ENCODE results near the gene TMEM59L. TPM values are rescaled to one million over a fixed set of nuclear protein-coding genes. Genes with fewer than 3 reads are reported as not detected.

The TMEM59L gene
- total RNA-seq, 1 donor from 2014 or later, result 5.6 TPM

DNA sequence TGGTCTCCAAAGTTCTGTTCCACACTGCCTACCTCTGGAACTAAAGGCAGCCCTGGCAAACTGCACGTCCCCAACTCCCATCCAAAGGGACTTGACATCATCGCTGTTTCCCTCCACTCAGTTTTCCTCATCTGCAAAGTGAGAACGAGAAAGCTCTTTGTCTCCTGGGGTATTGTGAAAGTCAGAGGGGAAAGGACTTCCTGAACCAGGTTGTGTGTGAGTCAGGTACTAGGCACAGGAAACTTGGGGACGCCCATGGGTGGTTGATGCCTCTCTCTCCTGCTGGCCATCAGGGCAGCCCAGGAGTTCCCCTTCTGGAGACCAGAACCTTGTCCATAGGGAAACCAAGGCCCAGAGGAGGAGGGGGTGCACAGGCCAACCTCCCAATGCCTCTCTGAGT, 10.8 kb upstream of the TMEM59L start:
- no peak for TF ChIP-seq EZH2 (IDR thresholded peaks at IDR 0.05; ENCODE audit: insufficient read depth, low read length)
- TF ChIP-seq, protein P1, sequence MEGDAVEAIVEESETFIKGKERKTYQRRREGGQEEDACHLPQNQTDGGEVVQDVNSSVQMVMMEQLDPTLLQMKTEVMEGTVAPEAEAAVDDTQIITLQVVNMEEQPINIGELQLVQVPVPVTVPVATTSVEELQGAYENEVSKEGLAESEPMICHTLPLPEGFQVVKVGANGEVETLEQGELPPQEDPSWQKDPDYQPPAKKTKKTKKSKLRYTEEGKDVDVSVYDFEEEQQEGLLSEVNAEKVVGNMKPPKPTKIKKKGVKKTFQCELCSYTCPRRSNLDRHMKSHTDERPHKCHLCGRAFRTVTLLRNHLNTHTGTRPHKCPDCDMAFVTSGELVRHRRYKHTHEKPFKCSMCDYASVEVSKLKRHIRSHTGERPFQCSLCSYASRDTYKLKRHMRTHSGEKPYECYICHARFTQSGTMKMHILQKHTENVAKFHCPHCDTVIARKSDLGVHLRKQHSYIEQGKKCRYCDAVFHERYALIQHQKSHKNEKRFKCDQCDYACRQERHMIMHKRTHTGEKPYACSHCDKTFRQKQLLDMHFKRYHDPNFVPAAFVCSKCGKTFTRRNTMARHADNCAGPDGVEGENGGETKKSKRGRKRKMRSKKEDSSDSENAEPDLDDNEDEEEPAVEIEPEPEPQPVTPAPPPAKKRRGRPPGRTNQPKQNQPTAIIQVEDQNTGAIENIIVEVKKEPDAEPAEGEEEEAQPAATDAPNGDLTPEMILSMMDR (IDR thresholded peaks at IDR 0.05; ENCODE audit: insufficient read depth, low read depth, low read length), result no peak
- Mint-ChIP-seq H3K9me3 (ENCODE audit: unreplicated experiment) (no peaks in the 10 kb centered on the region), H3K4me3 (ENCODE audit: unreplicated experiment) (peak overlapping the region; percentile 45), H3K27me3 (ENCODE audit: low read depth, unreplicated experiment) (peaks cover 46% of the 10 kb centered on the region), H3K27ac (ENCODE audit: unreplicated experiment) (no peak overlapping the region), H3K4me1 (ENCODE audit: low read depth, unreplicated experiment) (peaks cover 5% of the 10 kb centered on the region), H3K36me3 (ENCODE audit: low read depth, unreplicated experiment) (peaks cover 3% of the 10 kb centered on the region)
- Histone ChIP-seq H4K20me1 (ENCODE audit: insufficient read depth, low read length) (no peaks in the 10 kb centered on the region), H2AFZ (ENCODE audit: low read depth, low read length) (no peak overlapping the region), H3K4me3 (ENCODE audit: insufficient read depth, low read depth, low read length) (no peak overlapping the region), H3K9me3 (ENCODE audit: insufficient read depth, low read depth, low read length) (no peaks in the 10 kb centered on the region), H3K9ac (ENCODE audit: low read length) (no peak overlapping the region), H3K27me3 (ENCODE audit: insufficient read depth, low read length) (peaks cover 15% of the 10 kb centered on the region), H3K4me1 (ENCODE audit: insufficient read depth, low read length) (no peaks in the 10 kb centered on the region), H3K27ac (ENCODE audit: low read depth, low read length) (no peak overlapping the region), H3K36me3 (ENCODE audit: insufficient read depth, low read length) (no peaks in the 10 kb centered on the region), H3K79me2 (ENCODE audit: insufficient read depth, low read length) (no peaks in the 10 kb centered on the region), H3K4me2 (ENCODE audit: low read length) (no peak overlapping the region)
- no peak for DNase-seq (ENCODE audit: low read depth)
- FAIRE-seq, result no peak

DNA sequence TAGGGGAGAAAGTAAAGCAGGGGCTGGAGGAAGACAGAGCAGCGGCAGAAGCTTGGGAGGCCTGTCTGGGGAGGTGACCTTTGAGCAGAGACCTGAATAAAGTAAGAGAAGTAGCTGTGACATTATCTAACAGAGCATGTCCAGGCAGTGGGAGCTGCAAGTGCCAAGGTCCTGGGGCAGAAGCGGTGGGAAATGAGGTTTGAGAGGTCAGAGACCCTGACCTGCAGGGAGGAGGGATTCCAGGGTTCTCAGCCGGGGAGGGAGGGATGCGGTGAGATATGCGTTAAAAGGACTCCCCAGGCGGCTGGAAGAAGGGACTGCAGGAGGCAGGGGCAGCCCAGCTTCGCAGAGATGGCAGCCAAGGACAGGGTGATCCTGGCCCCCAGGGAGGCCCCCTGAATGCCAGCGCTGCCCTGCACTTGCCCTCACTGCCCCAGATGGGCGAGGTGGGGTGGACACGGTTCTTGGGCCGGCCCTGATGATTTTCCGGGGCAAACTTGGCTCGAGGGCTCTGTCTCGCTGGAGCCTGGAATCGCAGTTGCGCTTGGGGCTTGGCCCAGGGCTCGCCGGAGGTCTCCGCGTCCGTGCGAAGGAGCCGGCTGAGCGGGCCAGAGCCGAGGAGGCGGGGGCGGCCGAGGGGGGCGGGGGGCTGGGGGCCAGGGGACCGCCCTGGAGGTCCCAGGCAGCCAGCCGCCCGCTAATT, 9.3 kb upstream of the TMEM59L start:
- Mint-ChIP-seq H3K27ac (ENCODE audit: unreplicated experiment) (peak overlapping the region; percentile 50), H3K4me3 (ENCODE audit: unreplicated experiment) (peak overlapping the region; percentile 47), H3K36me3 (ENCODE audit: low read depth, unreplicated experiment) (peaks cover 3% of the 10 kb centered on the region), H3K4me1 (ENCODE audit: low read depth, unreplicated experiment) (peaks cover 5% of the 10 kb centered on the region), H3K27me3 (ENCODE audit: low read depth, unreplicated experiment) (peaks cover 52% of the 10 kb centered on the region), H3K9me3 (ENCODE audit: unreplicated experiment) (no peaks in the 10 kb centered on the region)
- Histone ChIP-seq H2AFZ (ENCODE audit: low read depth, low read length) (peak overlapping the region; percentile 47), H3K4me3 (ENCODE audit: insufficient read depth, low read depth, low read length) (no peak overlapping the region), H3K36me3 (ENCODE audit: insufficient read depth, low read length) (no peaks in the 10 kb centered on the region), H3K79me2 (ENCODE audit: insufficient read depth, low read length) (no peaks in the 10 kb centered on the region), H3K4me1 (ENCODE audit: insufficient read depth, low read length) (peaks cover 3% of the 10 kb centered on the region), H3K4me2 (ENCODE audit: low read length) (peak overlapping the region; percentile 76), H3K9ac (ENCODE audit: low read length) (no peak overlapping the region), H3K27ac (ENCODE audit: low read depth, low read length) (no peak overlapping the region), H4K20me1 (ENCODE audit: insufficient read depth, low read length) (peaks cover 4% of the 10 kb centered on the region), H3K9me3 (ENCODE audit: insufficient read depth, low read depth, low read length) (no peaks in the 10 kb centered on the region), H3K27me3 (ENCODE audit: insufficient read depth, low read length) (peaks cover 28% of the 10 kb centered on the region)
- FAIRE-seq, result no peak
- TF ChIP-seq, protein P1 (IDR thresholded peaks at IDR 0.05; ENCODE audit: insufficient read depth, low read depth, low read length), result no peak
- TF ChIP-seq EZH2 (IDR thresholded peaks at IDR 0.05; ENCODE audit: insufficient read depth, low read length), result peak; percentile 22
- no peak for DNase-seq (ENCODE audit: low read depth)
